Measurements from ENCODE around the gene PAX2. TPM values are rescaled to one million over a fixed set of nuclear protein-coding genes. Genes with fewer than 3 reads are reported as not detected.

PAX2 gene
- total and polyA plus RNA-seq, 2 experiments from 2014 or later, result not detected

DNA sequence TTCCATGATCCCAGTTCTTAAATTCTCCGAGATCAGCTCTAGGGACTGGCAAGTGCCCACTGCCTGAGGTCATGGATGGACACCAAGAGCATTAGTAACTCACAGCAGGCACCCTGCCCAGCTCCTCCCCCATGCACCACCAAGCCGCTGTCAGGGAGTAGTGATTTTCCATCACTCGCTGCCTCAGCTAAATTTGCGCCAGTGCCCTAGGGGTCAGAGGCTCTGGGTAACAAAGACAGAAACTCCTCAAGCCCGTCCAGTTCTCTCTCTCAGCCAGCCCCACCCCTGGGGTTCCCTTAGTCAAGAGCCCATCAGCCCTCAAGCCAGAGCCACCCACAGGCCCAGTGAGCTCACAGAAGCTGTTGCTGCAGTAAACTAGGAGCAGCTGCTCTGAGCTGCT lies 30.0 kb downstream of the PAX2 start:
- TF ChIP-seq EZH2 (IDR thresholded peaks at IDR 0.05; ENCODE audit: borderline replicate concordance), result no peak
- TF ChIP-seq, protein P1, sequence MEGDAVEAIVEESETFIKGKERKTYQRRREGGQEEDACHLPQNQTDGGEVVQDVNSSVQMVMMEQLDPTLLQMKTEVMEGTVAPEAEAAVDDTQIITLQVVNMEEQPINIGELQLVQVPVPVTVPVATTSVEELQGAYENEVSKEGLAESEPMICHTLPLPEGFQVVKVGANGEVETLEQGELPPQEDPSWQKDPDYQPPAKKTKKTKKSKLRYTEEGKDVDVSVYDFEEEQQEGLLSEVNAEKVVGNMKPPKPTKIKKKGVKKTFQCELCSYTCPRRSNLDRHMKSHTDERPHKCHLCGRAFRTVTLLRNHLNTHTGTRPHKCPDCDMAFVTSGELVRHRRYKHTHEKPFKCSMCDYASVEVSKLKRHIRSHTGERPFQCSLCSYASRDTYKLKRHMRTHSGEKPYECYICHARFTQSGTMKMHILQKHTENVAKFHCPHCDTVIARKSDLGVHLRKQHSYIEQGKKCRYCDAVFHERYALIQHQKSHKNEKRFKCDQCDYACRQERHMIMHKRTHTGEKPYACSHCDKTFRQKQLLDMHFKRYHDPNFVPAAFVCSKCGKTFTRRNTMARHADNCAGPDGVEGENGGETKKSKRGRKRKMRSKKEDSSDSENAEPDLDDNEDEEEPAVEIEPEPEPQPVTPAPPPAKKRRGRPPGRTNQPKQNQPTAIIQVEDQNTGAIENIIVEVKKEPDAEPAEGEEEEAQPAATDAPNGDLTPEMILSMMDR (IDR thresholded peaks at IDR 0.05; ENCODE audit: poor library complexity), result no peak
- TF ChIP-seq EZH2phosphoT487 (IDR thresholded peaks at IDR 0.05; ENCODE audit: low read depth, severe bottlenecking, unreplicated experiment), result no peak
- no peaks in the 10 kb centered on the region for H3K4me1 ChIP-seq (ENCODE audit: insufficient read depth)
- H3K9me2 ChIP-seq (replicated peaks; ENCODE audit: insufficient read depth), result no peaks in the 10 kb centered on the region

DNA sequence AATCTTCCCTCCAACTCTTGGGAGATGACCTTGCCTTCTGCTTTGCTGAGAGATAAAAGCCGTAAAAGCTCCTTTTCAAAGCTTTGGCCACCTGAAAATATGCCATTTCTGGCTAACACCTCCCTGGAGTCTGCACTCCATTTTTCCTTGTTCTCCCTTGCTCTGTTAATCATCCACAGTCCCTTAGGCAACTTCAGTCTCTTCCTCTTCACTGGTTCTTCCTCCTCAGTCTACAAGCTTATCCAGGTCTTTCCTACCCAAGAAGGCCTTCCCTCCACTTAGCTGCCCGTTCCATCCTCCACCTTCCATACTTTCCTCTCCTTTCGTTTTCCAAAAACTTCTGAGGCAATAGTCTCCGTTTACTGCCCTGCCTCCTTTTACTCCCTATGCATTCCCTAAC lies 30.5 kb downstream of the PAX2 start:
- WGBS (ENCODE audit: low lambda C conversion rate, missing lambda C conversion rate), result 70% methylated on average over 4 of the region's 4 CpGs
- H3K4me3 ChIP-seq, result no peak overlapping the region

More for the DNA sequence above, 30.0 kb downstream of the PAX2 start:
- WGBS (ENCODE audit: low lambda C conversion rate, missing lambda C conversion rate), result 73% methylated on average over 5 of the region's 5 CpGs
- Histone ChIP-seq H3K79me2 (no peaks in the 10 kb centered on the region), H3K27me3 (peaks cover 69% of the 10 kb centered on the region), H3K4me3 (no peak overlapping the region), H3K27ac (no peak overlapping the region), H3K9me3 (ENCODE audit: low read depth) (no peaks in the 10 kb centered on the region), H4K20me1 (ENCODE audit: insufficient read depth, poor library complexity, severe bottlenecking) (no peaks in the 10 kb centered on the region), H3K36me3 (replicated peaks; ENCODE audit: insufficient read depth, low read depth) (no peaks in the 10 kb centered on the region), H3K4me2 (no peak overlapping the region), H2AFZ (no peak overlapping the region)
- no peak for DNase-seq (ENCODE audit: low spot score)

DNA sequence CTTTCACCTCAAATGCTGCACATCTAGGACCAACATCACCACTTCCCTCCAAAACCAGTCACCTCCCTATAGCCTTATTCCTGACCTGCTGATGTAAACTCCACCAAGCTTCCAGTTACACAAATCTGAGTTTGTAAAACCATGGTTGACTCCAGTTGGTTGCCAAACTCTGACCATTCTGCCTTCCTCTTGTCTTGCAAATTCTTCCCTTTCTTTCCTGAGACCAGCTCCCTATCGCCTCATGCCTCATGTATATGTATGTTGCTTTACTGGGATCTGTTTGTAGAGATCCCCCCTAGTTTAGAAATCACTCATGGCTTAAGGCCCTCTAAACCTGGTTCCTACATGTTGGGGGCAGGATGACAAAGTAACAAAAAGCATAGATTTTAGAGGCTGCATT lies 31.3 kb downstream of the PAX2 start:
- WGBS (ENCODE audit: low lambda C conversion rate, missing lambda C conversion rate), result 84% methylated on average over 1 of the region's 1 CpG
- no peaks in the 10 kb centered on the region for H3K9me3 ChIP-seq (ENCODE audit: low read depth)
- TF ChIP-seq, protein P1 (IDR thresholded peaks at IDR 0.05; ENCODE audit: poor library complexity), result no peak
- no peak for TF ChIP-seq EZH2phosphoT487 (IDR thresholded peaks at IDR 0.05; ENCODE audit: low read depth, severe bottlenecking, unreplicated experiment)
- TF ChIP-seq EZH2 (IDR thresholded peaks at IDR 0.05; ENCODE audit: borderline replicate concordance), result no peak
- H3K9me2 ChIP-seq (replicated peaks; ENCODE audit: insufficient read depth), result no peaks in the 10 kb centered on the region
- H3K4me2 ChIP-seq, result no peak overlapping the region
- DNase-seq (ENCODE audit: low spot score), result no peak
- no peak overlapping the region for H2AFZ ChIP-seq
- H3K4me1 ChIP-seq (ENCODE audit: insufficient read depth), result no peaks in the 10 kb centered on the region
- H3K27me3 ChIP-seq, result peaks cover 56% of the 10 kb centered on the region
- no peaks in the 10 kb centered on the region for H4K20me1 ChIP-seq (ENCODE audit: insufficient read depth, poor library complexity, severe bottlenecking)
- no peak overlapping the region for H3K27ac ChIP-seq
- H3K79me2 ChIP-seq, result no peaks in the 10 kb centered on the region
- H3K4me3 ChIP-seq, result no peak overlapping the region
- no peaks in the 10 kb centered on the region for H3K36me3 ChIP-seq (replicated peaks; ENCODE audit: insufficient read depth, low read depth)

More for the DNA sequence above, 30.5 kb downstream of the PAX2 start:
- Histone ChIP-seq H4K20me1 (ENCODE audit: insufficient read depth, poor library complexity, severe bottlenecking) (no peaks in the 10 kb centered on the region), H3K9me2 (replicated peaks; ENCODE audit: insufficient read depth) (no peaks in the 10 kb centered on the region), H3K36me3 (replicated peaks; ENCODE audit: insufficient read depth, low read depth) (no peaks in the 10 kb centered on the region), H3K27me3 (peaks cover 64% of the 10 kb centered on the region), H2AFZ (no peak overlapping the region), H3K4me2 (no peak overlapping the region), H3K27ac (no peak overlapping the region), H3K4me1 (ENCODE audit: insufficient read depth) (no peaks in the 10 kb centered on the region), H3K9me3 (ENCODE audit: low read depth) (no peaks in the 10 kb centered on the region), H3K79me2 (no peaks in the 10 kb centered on the region)
- TF ChIP-seq EZH2 (IDR thresholded peaks at IDR 0.05; ENCODE audit: borderline replicate concordance) (no peak), EZH2phosphoT487 (IDR thresholded peaks at IDR 0.05; ENCODE audit: low read depth, severe bottlenecking, unreplicated experiment) (no peak)
- TF ChIP-seq, protein P1 (IDR thresholded peaks at IDR 0.05; ENCODE audit: poor library complexity), result no peak
- no peak for DNase-seq (ENCODE audit: low spot score)

DNA sequence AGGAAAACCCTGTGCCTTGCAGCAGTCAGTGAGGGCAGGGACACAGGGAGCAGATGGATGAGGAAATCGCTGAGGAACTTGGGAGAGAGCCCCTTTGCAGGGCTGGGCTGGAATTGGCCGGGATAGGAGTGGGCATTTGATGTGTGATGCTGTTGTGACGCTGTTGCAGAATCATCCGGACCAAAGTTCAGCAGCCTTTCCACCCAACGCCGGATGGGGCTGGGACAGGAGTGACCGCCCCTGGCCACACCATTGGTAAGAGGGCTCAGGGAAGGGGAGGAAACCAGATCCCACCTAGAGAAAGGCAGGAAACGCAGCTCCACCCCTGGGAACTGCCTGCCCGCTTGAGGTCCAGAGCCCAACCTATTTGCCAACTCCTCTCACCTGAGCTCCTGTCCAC lies 33.9 kb downstream of the PAX2 start:
- TF ChIP-seq, protein P1 (IDR thresholded peaks at IDR 0.05; ENCODE audit: poor library complexity), result no peak
- TF ChIP-seq EZH2phosphoT487 (IDR thresholded peaks at IDR 0.05; ENCODE audit: low read depth, severe bottlenecking, unreplicated experiment) (no peak), EZH2 (IDR thresholded peaks at IDR 0.05; ENCODE audit: borderline replicate concordance) (no peak)

More for the DNA sequence above, 33.9 kb downstream of the PAX2 start:
- H4K20me1 ChIP-seq (ENCODE audit: insufficient read depth, poor library complexity, severe bottlenecking), result no peaks in the 10 kb centered on the region
- H3K27me3 ChIP-seq, result peaks cover 42% of the 10 kb centered on the region
- no peaks in the 10 kb centered on the region for H3K9me2 ChIP-seq (replicated peaks; ENCODE audit: insufficient read depth)
- no peak overlapping the region for H3K4me3 ChIP-seq
- H2AFZ ChIP-seq, result no peak overlapping the region
- 81% methylated on average over 9 of the region's 9 CpGs for WGBS (ENCODE audit: low lambda C conversion rate, missing lambda C conversion rate)
- no peaks in the 10 kb centered on the region for H3K9me3 ChIP-seq (ENCODE audit: low read depth)
- H3K4me1 ChIP-seq (ENCODE audit: insufficient read depth), result no peaks in the 10 kb centered on the region
- no peak overlapping the region for H3K27ac ChIP-seq
- no peaks in the 10 kb centered on the region for H3K79me2 ChIP-seq
- no peaks in the 10 kb centered on the region for H3K36me3 ChIP-seq (replicated peaks; ENCODE audit: insufficient read depth, low read depth)
- no peak for DNase-seq (ENCODE audit: low spot score)
- H3K4me2 ChIP-seq, result no peak overlapping the region

Data from hepatocyte (in vitro differentiated cells).